GM19452 (cell line): ENCODE measurements around the gene PITHD1.
"Not testable (repeated sequence)": the region's sequence is repeated elsewhere in the genome, so short reads cannot be mapped to it uniquely, and the experiment has no call there.

Experiments
- ATAC-seq: cut with Tn5 transposase; IDR thresholded peaks from one replicate; pipeline ENCODE4 v1.9.1; 2021; ENCODE audit not compliant: unreplicated experiment

Gene PITHD1, protein sequence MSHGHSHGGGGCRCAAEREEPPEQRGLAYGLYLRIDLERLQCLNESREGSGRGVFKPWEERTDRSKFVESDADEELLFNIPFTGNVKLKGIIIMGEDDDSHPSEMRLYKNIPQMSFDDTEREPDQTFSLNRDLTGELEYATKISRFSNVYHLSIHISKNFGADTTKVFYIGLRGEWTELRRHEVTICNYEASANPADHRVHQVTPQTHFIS

DNA sequence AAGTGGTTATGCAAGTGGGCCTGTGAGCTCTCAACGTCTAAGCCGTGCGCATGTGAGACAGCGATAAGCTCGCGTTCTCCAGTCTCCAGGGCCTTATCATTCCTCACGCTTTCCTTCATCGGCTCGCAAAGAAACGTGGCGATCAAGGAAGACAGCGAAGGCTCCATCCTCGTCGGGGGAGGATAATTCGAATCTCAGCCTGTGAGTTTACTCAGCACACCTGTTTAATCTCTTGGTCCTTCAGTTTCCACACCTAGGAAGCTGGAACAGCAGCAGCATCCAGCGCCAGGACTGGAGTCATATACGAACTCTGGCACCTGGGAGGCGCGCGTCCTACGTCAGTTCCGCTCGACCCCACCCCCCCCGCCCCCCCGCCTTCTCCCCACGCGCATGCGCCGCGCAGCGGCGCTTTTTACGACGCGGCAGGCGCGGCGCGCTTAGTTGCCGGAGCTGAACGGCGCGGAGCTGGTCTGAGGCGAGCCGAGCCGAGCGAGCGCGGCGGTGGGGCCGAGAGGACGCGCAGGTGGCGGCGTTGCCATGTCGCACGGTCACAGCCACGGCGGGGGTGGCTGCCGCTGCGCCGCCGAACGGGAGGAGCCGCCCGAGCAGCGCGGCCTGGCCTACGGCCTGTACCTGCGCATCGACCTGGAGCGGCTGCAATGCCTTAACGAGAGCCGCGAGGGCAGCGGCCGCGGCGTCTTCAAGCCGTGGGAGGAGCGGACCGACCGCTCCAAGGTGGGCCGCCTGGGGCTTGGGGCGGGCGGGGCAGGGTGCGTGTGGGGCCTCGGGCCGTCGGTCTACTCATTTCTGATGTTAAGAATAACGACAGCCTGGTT is at the start of gene PITHD1:
PITHD1 (plus strand) TSS at position 440 of the 836 bp plus-strand sequence; CDS start at position 538, 98 bp downstream.
- peak; percentile 66 for ATAC-seq

DNA sequence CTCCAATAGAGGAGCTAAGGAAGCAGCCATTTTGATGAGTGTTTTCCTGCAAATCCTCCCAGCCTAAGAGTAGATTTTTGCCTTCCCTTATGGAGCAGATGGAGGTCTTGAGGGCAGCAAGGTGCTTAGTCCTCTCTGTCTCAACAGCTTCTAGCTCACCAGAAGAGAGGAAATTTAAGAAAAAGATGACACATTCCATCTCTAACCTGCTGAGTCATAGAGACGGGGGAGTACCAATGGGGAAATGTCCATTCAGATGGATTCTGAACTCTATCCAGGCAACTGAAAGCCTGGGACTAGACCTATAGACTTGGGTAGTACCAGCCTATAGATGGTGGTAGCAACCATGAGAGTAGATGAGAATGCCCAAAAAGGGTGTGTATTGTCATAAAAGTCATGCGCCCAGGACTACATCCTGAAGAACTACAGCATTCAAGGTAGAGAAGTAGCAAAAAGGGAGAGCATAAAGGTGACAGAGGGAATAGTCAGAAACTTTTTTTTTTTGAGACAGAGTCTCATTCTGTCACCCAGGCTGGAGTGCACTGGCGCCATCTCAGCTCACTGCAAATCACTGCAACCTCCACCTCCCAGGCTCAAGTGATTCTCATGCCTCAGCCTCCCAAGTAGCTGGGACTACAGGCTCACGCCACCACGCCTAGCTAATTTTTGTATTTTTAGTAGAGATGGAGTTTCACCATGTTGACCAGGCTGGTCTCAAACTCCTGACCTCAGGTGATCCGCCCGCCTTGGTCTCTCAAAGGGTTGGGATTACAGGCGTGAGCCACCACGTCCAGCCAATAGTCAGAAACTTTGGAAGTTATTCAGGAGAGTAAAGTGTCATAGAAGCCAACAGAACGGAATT is 45.6 kb upstream of the PITHD1 start:
- ATAC-seq: no peak

DNA sequence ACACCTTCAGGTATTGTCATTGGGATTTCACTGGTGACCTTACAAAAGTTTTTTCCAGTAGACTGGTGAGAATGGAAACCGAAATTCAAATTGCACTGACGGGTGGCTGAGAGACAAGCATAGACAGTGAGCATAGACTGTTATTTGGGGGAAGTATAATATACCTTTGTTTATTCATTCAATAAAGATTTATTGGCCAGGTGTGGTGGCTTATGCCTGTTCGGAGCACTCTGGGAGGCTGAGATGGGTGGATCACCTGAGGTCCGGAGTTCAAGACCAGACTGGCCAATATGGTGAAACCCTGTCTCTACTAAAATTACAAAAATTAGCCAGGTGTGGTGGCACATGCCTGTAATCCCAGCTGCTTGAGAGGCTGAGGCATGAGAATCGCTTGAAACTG is 44.9 kb upstream of the PITHD1 start:
- ATAC-seq: not testable (repeated sequence)

DNA sequence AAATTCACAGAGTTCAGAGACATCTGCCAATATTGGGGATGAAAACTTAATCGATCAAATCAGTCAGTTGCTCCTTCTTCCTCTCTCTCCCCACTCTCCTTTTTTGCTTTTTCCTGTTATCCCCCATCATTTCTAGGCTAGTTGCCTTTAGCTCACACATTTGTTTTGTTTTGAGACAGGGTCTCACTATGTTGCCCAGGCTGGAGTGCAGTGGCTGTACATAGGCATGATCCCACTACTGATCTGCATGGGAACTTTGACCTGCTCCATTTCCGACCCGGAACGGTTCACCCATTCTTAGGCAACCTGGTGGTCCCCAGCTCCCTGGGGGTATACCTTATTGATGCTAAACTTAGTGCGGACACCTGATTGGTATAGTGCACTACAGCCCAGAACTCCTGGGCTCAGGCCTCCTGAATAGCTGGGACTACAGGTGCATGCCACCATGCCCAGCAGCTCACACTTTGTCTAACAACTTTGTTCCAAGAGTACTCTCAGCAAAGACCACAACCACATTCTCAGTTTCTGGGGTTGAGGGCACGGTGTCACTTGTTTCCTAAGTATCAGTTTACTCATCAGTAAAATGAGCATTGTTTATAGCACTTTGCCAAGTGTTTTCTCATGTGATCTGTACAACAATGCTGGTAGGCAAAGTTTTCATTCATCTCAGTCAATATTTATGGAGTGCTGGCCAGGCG is 41.6 kb upstream of the PITHD1 start:
- no peak for ATAC-seq

DNA sequence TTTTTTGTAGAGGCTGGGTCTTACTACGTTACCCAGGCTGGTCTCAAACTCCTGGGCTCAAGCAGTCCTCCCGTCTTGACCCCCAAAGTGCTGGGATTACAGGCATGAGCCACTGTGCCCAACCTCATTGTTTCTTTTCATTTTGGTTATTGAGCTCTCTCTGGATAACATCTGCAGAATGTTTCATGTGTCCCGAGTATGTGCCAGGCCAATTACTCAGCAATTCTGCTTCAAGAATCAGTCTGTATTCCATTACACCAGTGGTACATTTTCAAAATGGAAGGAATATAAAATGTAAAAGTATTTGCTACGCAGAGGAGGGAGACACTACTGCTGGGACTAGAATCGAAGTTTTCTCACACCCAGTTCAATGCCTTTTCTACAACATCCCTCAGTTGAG is 36.6 kb upstream of the PITHD1 start:
- no peak for ATAC-seq

DNA sequence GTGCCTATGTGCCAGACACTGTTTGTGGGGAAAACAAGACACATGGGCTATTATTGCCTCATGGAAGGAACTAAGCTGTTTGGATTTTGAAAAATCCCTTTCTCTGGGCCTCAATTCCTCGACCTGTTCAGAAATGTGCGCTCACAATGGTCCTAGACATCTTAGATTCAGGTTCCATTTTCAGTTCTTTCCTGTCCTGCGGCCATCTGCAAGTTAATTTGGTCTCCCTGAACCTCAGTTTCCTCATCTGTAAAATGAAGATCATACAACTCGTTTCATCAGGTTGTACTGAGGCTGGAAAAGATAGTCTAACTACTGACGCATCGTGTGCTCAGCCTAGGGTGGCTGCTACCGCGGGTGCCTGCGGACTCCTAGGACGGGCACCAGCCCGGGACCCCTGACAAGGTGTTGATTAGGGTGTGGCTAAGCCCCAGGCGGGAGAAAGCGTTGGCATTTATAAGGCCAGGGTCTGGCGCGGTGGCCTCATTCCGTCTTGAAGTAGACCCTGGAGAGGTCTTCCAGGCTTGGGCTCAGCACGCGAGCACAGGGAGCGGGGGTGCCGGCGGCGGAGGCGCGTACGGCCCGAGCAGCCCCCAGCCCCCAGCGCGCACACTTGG is 35.4 kb upstream of the PITHD1 start:
- no peak for ATAC-seq

DNA sequence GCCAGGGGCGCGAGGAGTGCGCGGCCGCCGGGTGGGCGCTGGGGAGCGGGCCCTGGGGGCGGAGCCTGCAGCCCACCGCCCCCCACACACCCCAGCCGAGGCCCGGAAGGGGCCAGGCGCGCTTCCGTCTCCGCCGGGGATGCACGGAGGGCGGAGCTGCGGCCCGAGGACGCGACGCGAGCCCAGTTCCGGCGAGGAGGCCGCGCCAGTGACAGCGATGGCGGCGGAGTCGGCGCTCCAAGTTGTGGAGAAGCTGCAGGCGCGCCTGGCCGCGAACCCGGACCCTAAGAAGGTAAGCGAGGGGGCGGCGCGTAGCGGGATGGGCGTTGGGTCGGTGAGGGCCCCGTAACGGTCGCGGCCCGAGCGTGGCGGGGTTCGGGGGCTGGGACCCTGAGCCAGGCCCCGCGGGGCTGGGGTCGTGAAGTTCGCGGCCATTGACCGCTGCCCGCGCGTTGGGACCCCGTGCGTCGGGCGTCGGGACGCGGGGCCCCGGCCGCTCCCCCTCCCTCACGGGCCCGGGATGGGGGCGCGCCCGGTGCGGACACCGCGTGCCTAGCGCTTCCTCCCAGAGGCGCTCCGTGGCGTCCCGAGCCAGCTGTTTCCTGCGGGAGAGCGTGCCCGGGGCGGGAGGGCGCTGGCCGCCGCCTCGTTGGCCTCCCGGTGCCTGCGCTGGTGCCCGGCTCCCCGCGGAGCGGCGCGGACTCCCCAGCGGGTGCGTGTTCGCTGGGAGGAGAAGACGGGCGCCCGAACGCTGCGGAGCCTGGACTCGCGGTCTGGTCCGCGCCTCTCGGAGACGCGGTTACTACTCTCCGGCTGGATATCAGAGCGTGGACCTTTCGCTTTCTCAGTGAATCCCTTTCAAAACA is 34.7 kb upstream of the PITHD1 start, which contains the start of gene ELOA:
ELOA (plus strand) TSS at position 185 of the 866 bp plus-strand sequence; CDS start at position 218, 33 bp downstream.
- peak; percentile 77 for ATAC-seq

DNA sequence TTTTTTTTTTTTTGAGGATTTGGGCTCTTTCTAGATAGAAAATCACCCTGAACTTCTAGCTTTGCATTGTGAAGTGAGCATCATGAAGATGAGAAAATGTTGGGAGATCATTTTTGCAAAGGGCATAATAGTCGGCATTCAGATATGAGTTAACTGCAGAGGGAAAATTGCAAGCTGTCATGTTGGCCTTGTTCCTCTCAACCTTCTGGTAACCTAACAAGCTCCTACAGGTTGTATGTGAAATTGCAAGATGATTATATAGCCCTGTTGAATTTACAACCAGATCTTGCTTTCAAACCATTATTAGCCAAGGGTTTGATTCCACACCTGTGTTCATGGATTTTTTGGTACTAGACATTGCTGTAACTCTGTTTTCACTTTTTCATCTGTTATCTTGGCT is 32.7 kb upstream of the PITHD1 start:
- ATAC-seq: no peak

DNA sequence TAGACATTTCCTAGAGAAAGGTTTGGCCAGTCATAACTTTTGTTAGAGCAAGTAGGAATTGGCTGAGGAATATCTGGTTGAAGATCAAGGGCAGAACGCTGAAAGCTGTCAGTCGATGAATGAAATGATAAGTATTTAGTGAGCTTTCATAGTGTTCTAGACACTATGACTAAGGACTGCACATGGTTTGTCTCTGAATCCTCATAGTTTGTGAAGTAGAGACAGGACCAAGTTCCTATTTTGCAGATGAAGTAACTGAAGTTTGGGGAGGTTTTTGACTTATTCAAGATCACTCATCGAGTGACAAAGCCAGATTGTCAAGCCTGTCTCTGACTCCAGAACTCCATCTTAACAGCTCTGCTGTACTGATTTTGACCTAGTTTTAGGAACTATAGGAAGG is 30.2 kb upstream of the PITHD1 start:
- no peak for ATAC-seq

DNA sequence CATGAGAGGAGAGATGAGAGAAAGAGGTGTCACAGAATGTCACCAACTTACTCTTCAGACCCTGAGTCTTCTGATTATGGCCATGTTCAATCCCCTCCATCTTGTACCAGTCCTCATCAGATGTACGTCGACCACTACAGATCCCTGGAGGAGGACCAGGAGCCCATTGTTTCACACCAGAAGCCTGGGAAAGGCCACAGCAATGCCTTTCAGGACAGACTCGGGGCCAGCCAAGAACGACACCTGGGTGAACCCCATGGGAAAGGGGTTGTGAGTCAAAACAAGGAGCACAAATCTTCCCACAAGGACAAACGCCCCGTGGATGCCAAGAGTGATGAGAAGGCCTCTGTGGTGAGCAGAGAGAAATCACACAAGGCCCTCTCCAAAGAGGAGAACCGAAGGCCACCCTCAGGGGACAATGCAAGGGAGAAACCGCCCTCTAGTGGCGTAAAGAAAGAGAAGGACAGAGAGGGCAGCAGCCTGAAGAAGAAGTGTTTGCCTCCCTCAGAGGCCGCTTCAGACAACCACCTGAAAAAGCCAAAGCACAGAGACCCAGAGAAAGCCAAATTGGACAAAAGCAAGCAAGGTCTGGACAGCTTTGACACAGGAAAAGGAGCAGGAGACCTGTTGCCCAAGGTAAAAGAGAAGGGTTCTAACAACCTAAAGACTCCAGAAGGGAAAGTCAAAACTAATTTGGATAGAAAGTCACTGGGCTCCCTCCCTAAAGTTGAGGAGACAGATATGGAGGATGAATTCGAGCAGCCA is 27.0 kb upstream of the PITHD1 start:
- ATAC-seq: no peak

DNA sequence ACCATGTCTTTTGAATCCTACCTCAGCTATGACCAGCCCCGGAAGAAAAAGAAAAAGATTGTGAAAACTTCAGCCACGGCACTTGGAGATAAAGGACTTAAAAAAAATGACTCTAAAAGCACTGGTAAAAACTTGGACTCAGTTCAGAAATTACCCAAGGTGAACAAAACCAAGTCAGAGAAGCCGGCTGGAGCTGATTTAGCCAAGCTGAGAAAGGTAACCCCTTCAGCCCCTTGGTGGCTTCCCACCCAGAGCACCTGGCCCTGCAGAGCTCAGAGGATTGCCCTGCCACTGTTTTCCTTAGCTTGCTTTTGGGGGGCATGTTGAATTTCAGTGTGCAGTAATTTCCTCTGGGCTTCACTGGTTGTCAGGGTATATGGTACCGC is 26.4 kb upstream of the PITHD1 start:
- ATAC-seq: no peak

DNA sequence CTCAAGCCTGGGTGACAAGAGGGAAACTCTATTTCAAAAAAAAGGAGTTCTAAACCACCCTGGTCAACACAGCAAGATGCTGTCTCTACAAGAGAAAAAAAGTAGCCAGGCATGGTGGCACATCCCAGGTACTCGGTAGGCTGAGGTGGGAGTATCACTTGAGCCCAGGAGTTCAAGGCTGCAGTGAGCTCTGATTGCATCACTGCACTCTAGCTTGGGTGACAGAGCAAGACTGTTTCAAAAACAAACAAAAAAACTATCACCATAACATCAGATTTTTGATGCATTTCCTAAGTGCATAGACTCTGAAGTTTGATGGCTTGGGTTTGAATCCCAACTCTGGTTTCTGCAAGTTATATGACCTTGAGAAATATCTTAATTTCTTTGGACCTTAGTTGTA is 25.3 kb upstream of the PITHD1 start:
- no peak for ATAC-seq

DNA sequence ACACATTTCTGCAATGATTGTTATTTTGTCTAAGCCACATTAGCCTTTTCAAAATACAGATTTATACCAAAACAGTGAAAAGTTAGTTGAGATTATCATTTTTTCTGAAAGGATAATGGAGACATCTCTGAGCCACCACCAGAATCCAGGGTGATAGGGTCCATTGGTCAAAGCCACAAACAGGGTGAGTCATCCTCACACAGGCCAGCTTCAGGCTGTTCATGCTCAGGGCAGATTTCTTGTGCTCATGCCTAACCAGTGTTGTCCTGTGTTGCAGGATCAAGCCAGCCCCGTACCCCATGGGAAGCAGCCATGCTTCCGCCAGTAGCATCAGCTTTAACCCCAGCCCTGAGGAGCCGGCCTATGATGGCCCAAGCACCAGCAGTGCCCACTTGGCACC is 21.5 kb upstream of the PITHD1 start:
- ATAC-seq: no peak

DNA sequence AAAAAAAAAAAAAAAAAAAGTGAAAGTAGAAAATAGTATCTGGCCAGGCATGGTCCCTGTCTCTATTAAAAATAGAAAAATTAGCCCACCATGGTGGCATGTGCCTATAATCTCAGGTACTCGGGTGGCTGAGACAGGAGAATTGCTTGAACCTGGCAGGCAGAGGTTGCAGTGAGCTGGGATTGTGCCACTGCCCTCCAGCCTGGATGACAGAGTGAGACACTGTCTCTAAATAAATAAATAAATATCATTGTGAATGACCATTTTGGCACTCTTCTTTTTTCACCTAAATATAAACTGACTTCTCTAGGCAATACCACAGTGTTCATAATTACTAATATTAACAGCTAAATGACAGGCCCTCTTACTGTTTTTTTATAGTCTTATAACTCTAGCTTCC is 20.4 kb upstream of the PITHD1 start:
- ATAC-seq: no peak

DNA sequence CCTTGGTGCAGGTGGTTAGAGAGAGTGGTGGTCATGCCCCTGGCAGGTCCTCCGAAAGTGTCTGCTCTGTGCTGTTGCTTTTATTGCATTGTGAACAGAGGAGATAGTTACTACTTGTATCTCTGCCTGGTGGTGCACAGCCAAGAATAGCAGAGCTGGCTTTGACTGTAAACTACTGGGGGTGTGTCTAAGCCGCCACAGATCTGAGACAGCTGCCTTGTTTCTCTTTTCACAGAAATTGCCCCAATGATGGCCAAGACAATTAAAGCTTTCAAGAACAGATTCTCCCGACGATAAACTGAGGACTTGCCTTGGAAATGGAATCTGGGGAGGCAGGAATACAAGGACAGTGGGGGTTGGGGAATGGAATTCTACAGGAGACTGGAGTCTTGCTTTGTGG is 18.9 kb upstream of the PITHD1 start:
- no peak for ATAC-seq

DNA sequence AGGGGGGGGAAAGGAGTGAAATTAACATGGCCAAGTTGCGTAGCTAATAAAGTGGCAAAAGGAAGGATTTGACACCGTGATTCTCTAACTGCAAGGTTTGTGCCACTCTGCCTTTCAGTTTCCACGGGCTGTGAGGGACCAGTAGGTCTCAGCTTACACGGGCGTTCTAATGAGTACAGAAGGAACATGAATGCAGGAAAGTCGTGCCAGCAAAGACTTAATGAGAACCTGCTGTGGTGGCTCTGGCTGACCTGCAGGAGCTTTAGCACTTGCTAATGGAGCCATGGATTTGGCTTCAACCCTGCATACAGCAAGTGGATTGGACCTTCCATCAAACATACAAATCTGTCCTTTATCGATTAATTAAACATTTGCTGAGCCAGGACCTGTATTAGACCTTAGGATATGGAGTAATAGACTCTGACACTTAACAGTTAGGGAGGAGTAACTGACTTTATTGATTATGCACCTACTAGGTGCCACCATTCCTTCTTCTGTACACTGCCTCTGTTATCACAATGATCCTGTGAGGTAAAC is 15.1 kb upstream of the PITHD1 start:
- ATAC-seq: no peak

DNA sequence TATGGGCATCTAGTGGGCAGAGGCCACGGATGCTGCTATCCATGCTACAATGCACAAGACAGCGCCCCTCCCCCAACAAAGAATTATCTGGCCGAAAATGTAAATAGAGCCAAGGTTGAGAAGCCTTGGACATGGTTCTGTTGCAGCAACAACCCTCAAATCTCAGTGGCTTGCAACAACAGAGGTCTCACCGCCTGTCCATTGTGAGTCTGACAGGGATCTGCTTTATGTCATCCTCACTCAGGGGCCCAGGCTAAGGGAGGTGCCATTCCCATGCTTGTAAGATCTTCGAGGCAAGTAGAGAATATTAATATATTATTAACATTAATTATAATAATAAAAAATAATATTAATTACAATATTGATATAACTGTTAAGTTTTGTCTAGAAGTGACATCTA is 9.5 kb upstream of the PITHD1 start:
- ATAC-seq: no peak

DNA sequence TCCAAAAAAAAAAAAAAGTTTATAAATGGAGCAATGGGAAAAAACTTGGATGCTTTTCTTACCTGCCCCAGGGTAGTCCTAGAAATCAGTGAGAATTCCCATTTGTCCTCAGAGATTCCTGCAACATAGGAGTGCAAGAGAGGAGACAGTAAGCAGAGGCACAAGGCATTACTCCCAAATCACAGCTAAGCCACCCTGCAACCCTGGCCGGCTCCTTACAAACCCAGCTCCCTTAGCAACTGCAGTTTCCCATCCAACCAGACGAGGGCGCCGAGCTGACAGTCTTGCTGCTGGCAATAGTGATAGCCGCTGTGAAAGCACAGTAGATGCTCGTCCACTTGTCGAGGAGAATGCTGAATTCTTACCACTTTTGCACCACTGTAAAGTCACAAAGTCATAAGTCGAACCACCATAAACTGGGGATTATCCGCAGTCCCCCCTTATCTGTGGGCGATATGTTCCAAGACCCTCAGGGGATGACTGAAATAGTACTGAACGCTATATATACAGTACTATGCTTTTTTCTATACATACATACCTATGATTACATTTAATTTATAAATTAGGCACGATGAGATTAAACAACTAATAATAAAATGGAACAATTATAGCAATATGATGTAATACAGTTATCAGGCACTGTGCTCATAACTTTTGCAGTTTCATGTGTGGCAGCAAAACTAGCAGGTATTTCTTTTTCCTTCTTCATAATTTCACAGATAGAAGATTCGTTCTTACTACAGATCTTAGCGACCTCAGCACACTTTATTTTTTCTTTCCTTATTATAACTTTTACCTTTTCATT is 6.0 kb upstream of the PITHD1 start:
- ATAC-seq: no peak
